HepG2 (cell line): ENCODE measurements around the gene ACBD6. TPM values are rescaled to one million over a fixed set of nuclear protein-coding genes. Genes with fewer than 3 reads are reported as not detected.

Experiments
- ATAC-seq: fragments of 200-7000 bp; cut with Tn5 transposase; 3 replicates; pipeline ENCODE4 v1.9.1; 2020; ENCODE audit warnings: mild to moderate bottlenecking, moderate library complexity
- BruUV-seq: library from RNA; stranded (reverse); fragments of 400-500 nt; replicated peaks from 2 replicates; lab custom pipeline; 2021; lab: Mats Ljungman, UMichigan
- CTCF ChIA-PET: fragments of 300-600 bp; formaldehyde crosslinking; extraction: SDS; loops from one replicate; lab custom pipeline; 2021; ENCODE audit warnings: low total read pairs, inconsistent platforms, low intra/inter-chr PET ratio; lab: Yijun Ruan, JAX
- POLR2A ChIA-PET: fragments of 350-600 bp; sonication (Branson Sonifier 250); formaldehyde crosslinking; loops from one replicate; lab custom pipeline; 2020; ENCODE audit warnings: antibody characterized with exemption, inconsistent platforms; lab: Yijun Ruan, JAX
- DNase-seq: peaks from one replicate; pipeline ENCODE4 v3.0.0-alpha.2; 2015; ENCODE audit warnings: low spot score
- FAIRE-seq: peaks from 3 replicates; lab custom pipeline; 2011; peaks lifted over from hg19 to GRCh38; lab: Jason Lieb, UNC
- H2AFZ ChIP-seq: one replicate; pipeline ENCODE4 v1.6.1; 2011; ENCODE audit warnings: low read length, inconsistent platforms
- H3K27ac ChIP-seq: fragments of 300-600 bp; 3 replicates; pipeline ENCODE4 v1.8.0; 2011; ENCODE audit warnings: mixed run types, mild to moderate bottlenecking, mixed read lengths, low read length, inconsistent platforms; ENCODE audit not compliant: insufficient read depth; ENCODE audit errors: extremely low read length
- H3K27me3 ChIP-seq, 2 experiments: fragments of 200-600 bp in 1 of 2; 2 replicates in 1 of 2; 3 replicates in 1 of 2; pipeline versions ENCODE4 v1.6.0 to v1.8.0; 2011; ENCODE audit warnings: low read length in 2 of 2, mild to moderate bottlenecking in 2 of 2, moderate library complexity in 2 of 2, inconsistent platforms in 1 of 2; ENCODE audit not compliant: insufficient read depth in 2 of 2, control insufficient read depth in 1 of 2
- H3K36me3 ChIP-seq, 2 experiments: fragments of 200-600 bp in 1 of 2; replicated peaks in 1 of 2; 2 replicates in 1 of 2; 3 replicates in 1 of 2; pipeline versions ENCODE4 v1.5.1 to v1.8.0; 2011; ENCODE audit warnings: low read length in 2 of 2, inconsistent platforms in 1 of 2; ENCODE audit not compliant: insufficient read depth in 2 of 2, control insufficient read depth in 1 of 2
- H3K4me1 ChIP-seq: 2 replicates; pipeline ENCODE4 v1.5.1; 2012; ENCODE audit warnings: low read length, inconsistent platforms; ENCODE audit not compliant: insufficient read depth
- H3K4me2 ChIP-seq: 2 replicates; pipeline ENCODE4 v1.6.0; 2011; ENCODE audit warnings: low read depth, low read length, inconsistent platforms
- H3K4me3 ChIP-seq, 3 experiments: fragments of 200-600 bp in 1 of 3; sonication (generic), shearing (Covaris generic) in 1 of 3; replicated peaks in 1 of 3; 2 replicates each; pipeline ENCODE4 v1.5.1; 2011 to 2016; ENCODE audit warnings: low read length in 3 of 3, inconsistent platforms in 2 of 3, low read depth in 2 of 3, mild to moderate bottlenecking in 2 of 3, control low read depth in 1 of 3, mixed read lengths in 1 of 3; ENCODE audit not compliant: insufficient read depth in 1 of 3
- H3K79me2 ChIP-seq: one replicate; pipeline ENCODE4 v1.6.1; 2011; ENCODE audit warnings: low read length, inconsistent platforms; ENCODE audit not compliant: insufficient read depth
- H3K9ac ChIP-seq: 2 replicates; pipeline ENCODE4 v1.6.0; 2011; ENCODE audit warnings: mild to moderate bottlenecking, low read depth, low read length, inconsistent platforms; ENCODE audit not compliant: insufficient read depth
- H3K9me3 ChIP-seq: 2 replicates; pipeline ENCODE4 v1.5.1; 2012; ENCODE audit warnings: mild to moderate bottlenecking, low read length
- H4K20me1 ChIP-seq: 2 replicates; pipeline ENCODE4 v1.6.0; 2011; ENCODE audit warnings: inconsistent platforms, mild to moderate bottlenecking, low read length, moderate library complexity; ENCODE audit not compliant: insufficient read depth
- AFF4 ChIP-seq: sonication (generic); formaldehyde crosslinking; IDR thresholded peaks from 2 replicates; pipeline ENCODE4 v1.4.0; 2020; ENCODE audit warnings: missing genetic modification reagents
- CAMTA2 ChIP-seq: sonication (generic); formaldehyde crosslinking; IDR thresholded peaks from 2 replicates; pipeline ENCODE4 v1.4.0; 2020; ENCODE audit warnings: mild to moderate bottlenecking, missing genetic modification reagents, borderline replicate concordance
- CEBPB ChIP-seq: IDR thresholded peaks from 2 replicates; pipeline ENCODE4 v1.6.1; 2011; ENCODE audit warnings: low read depth, low read length, improper control_type of control experiment, borderline replicate concordance
- DRAP1 ChIP-seq: IDR thresholded peaks from 2 replicates; pipeline ENCODE4 v1.6.1; 2016; ENCODE audit warnings: missing genetic modification reagents, missing compliant biosample characterization
- HDAC1 ChIP-seq: sonication (generic); formaldehyde crosslinking; IDR thresholded peaks from 2 replicates; pipeline ENCODE4 v1.5.1; 2020; ENCODE audit warnings: mild to moderate bottlenecking, missing genetic modification reagents
- PPARG ChIP-seq: conservative IDR thresholded peaks from 2 replicates; pipeline ENCODE4 v1.6.1; 2016; ENCODE audit warnings: missing biosample characterization, missing genetic modification reagents
- RARA ChIP-seq: IDR thresholded peaks from 2 replicates; pipeline ENCODE4 v1.6.1; 2016; ENCODE audit warnings: missing genetic modification reagents, missing compliant biosample characterization
- RFX1 ChIP-seq: fragments of 450-650 bp; IDR thresholded peaks from 2 replicates; pipeline ENCODE4 v1.6.1; 2017
- RXRB ChIP-seq: IDR thresholded peaks from 2 replicates; pipeline ENCODE4 v1.6.1; 2016; ENCODE audit warnings: borderline replicate concordance, missing genetic modification reagents, missing compliant biosample characterization
- ZNF788 ChIP-seq: sonication (generic); formaldehyde crosslinking; IDR thresholded peaks from 2 replicates; pipeline ENCODE4 v1.5.0; 2020; ENCODE audit warnings: mild to moderate bottlenecking, missing genetic modification reagents, borderline replicate concordance
- WGBS: methylation state at CpG from one replicate; pipeline ENCODE4 v1.1.6; 2017; ENCODE audit warnings: low lambda C conversion rate; 5-methylcytosine and 5-hydroxymethylcytosine counted together
- in situ Hi-C: cut with HindIII; loops from 2 replicates; pipeline ENCODE4 v1.10.0; 2017; ENCODE audit warnings: low pct_unique_long_range_greater_than_20kb; ENCODE audit not compliant: extremely low pct_ligation_motif_present
- intact Hi-C: fragments of 100-400 bp; cut with micrococcal nuclease; formaldehyde crosslinking; loops from one replicate; pipeline ENCODE4 v1.10.0; 2022; ENCODE audit not compliant: unreplicated experiment
- polyA plus RNA-seq, 8 experiments: library from polyadenylated mRNA; depleted of rRNA in 3 of 8; stranded (reverse) in 7 of 8; unstranded in 1 of 8; fragments of >200 nt; fragmentation: Illumina TruSeq in 4 of 8; extraction: Trizol in 4 of 8; gene quantifications; 2 replicates each; pipeline versions ENCODE4 v1.2.1 to v1.2.3, GENCODE V29; 2011 to 2016; ENCODE audit warnings: low read depth in 4 of 8, missing spikeins in 1 of 8, mixed read lengths in 1 of 8; ENCODE audit not compliant: insufficient read depth in 1 of 8
- total RNA-seq, 5 experiments: library from RNA; depleted of rRNA; stranded (reverse); fragments of >200 nt; fragmentation: Illumina TruSeq; extraction: Trizol; gene quantifications; 2 replicates each; pipeline ENCODE4 v1.2.3, GENCODE V29; 2016; ENCODE audit warnings: low read depth in 1 of 5
- TF ChIP-seq, protein P1 (sequence below): sonication (generic); formaldehyde crosslinking; IDR thresholded peaks from 2 replicates; pipeline ENCODE4 v1.9.0; 2021; ENCODE audit warnings: missing genetic modification reagents, borderline replicate concordance

Gene ACBD6
- total and polyA plus RNA-seq, 2 of the 13 experiments (the other 11 are each of a cell fraction or from before 2014, with no cell fraction given): 33.5 to 47.2 TPM

- in situ Hi-C loops: no loop called here
- CTCF ChIA-PET: no interaction called here
- Histone ChIP-seq H3K4me3 (no peak overlapping the region), H3K9ac (no peak overlapping the region)
- no TSS peak for BruUV-seq
- TF ChIP-seq ZNF788 (CRISPR knock-in tag) (no peak), CEBPB (peak; percentile 41; the same call in 1 of the 2 replicates)
- TF ChIP-seq, all 625 proteins: peak for 1
- FAIRE-seq: no peak
- no peak for DNase-seq
- H4K20me1 ChIP-seq: no peaks in the 10 kb centered on the region
- H2AFZ ChIP-seq: no peak overlapping the region
- no peaks in the 10 kb centered on the region for H3K4me1 ChIP-seq
- no peak for ATAC-seq
- H3K79me2 ChIP-seq: no peaks in the 10 kb centered on the region
- H3K4me2 ChIP-seq: no peak overlapping the region
- intact Hi-C loops: no loop called here
- 97% methylated on average over 4 of the region's 4 CpGs for WGBS
- H3K27me3 ChIP-seq: no peaks in the 10 kb centered on the region
- no peaks in the 10 kb centered on the region for H3K9me3 ChIP-seq
- POLR2A ChIA-PET: no interaction called here
- no peaks in the 10 kb centered on the region for H3K36me3 ChIP-seq
- no peak overlapping the region for H3K27ac ChIP-seq
Observed at GRCh38 chr1:180352021-180352420, 150.4 kb downstream of the ACBD6 start.

- no peak for DNase-seq
- ATAC-seq: no peak
- intact Hi-C loops: no loop called here
- Histone ChIP-seq H3K27me3 (no peaks in the 10 kb centered on the region), H3K4me3 (no peak overlapping the region), H3K79me2 (no peaks in the 10 kb centered on the region), H3K27ac (no peak overlapping the region), H3K9ac (no peak overlapping the region), H3K4me2 (no peak overlapping the region), H4K20me1 (no peaks in the 10 kb centered on the region), H3K36me3 (no peaks in the 10 kb centered on the region), H3K4me1 (no peaks in the 10 kb centered on the region), H2AFZ (no peak overlapping the region), H3K9me3 (no peaks in the 10 kb centered on the region)
- CTCF ChIA-PET: no interaction called here
- no TSS peak for BruUV-seq
- in situ Hi-C loops: no loop called here
- FAIRE-seq: no peak
- POLR2A ChIA-PET: no interaction called here
- TF ChIP-seq RFX1: no peak
- no peak for TF ChIP-seq AFF4
- TF ChIP-seq, protein P1, sequence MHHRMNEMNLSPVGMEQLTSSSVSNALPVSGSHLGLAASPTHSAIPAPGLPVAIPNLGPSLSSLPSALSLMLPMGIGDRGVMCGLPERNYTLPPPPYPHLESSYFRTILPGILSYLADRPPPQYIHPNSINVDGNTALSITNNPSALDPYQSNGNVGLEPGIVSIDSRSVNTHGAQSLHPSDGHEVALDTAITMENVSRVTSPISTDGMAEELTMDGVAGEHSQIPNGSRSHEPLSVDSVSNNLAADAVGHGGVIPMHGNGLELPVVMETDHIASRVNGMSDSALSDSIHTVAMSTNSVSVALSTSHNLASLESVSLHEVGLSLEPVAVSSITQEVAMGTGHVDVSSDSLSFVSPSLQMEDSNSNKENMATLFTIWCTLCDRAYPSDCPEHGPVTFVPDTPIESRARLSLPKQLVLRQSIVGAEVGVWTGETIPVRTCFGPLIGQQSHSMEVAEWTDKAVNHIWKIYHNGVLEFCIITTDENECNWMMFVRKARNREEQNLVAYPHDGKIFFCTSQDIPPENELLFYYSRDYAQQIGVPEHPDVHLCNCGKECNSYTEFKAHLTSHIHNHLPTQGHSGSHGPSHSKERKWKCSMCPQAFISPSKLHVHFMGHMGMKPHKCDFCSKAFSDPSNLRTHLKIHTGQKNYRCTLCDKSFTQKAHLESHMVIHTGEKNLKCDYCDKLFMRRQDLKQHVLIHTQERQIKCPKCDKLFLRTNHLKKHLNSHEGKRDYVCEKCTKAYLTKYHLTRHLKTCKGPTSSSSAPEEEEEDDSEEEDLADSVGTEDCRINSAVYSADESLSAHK: no peak
- no peak for TF ChIP-seq PPARG (CRISPR knock-in tag)
- no peak for TF ChIP-seq CAMTA2 (CRISPR knock-in tag)
- no peak for TF ChIP-seq DRAP1 (CRISPR knock-in tag)
- TF ChIP-seq RXRB (CRISPR knock-in tag): no peak
- no peak for TF ChIP-seq HDAC1
- TF ChIP-seq RARA (CRISPR knock-in tag): no peak
Observed at GRCh38 chr1:180345148-180345547, 157.2 kb downstream of the ACBD6 start.
